Choroid plexus epithelial cell (primary cell): ENCODE results near the gene SETBP1.

Experiments
- DNase-seq: peaks from one replicate; pipeline ENCODE4 v3.0.0-alpha.2; 2010; ENCODE audit warnings: low read depth
- H3K4me3 ChIP-seq: 2 replicates; pipeline ENCODE4 v1.5.1; 2011; ENCODE audit warnings: low read depth, mild to moderate bottlenecking, control low read depth, low read length, moderate library complexity
- CTCF ChIP-seq: conservative IDR thresholded peaks from 2 replicates; pipeline ENCODE4 v1.5.1; 2011; ENCODE audit warnings: low read depth, mild to moderate bottlenecking, control low read depth, inconsistent platforms, low read length, moderate library complexity

SETBP1 gene

DNA sequence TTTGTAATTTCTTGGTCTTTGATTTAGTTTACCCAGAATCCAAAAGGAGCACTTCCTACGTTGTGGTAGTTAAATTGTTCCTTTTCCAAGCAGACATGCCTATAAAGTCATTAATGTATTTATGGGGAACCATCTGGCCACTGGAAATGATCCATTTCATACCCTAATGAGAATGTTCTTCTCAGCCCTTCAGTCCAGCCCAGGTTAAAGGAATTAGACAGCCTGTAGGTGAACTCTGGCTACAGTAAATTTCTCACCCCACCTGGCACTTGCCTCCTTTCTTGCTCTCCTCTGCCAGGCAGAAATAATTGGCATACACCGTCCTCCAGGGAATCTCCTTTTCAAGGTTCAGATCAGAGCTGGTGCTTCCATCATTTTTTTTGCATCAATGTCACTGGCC lies 121.1 kb downstream of the SETBP1 start:
- H3K4me3 ChIP-seq: no peak overlapping the region
- DNase-seq: no peak
- TF ChIP-seq CTCF: no peak

DNA sequence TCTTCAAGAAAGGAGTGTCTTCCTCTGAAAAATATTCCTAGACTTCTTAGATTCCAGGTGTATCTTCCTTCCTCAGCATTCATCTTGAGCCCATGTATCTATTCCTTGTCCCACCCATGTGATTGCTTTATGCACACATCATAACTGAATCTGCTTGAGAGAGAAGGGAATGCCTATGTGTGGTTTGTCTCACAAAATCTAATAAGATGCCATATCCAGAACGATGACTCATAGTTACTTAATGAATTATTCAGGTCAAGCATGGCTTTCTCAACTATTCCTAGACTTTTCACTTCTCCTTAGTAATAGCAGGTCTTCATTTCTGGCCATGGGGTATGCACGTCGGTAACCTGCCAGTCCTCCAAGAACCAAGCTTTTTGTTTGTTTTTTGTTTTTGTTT lies 121.8 kb downstream of the SETBP1 start:
- DNase-seq: peak; percentile 52
- no peak for TF ChIP-seq CTCF
- no peak overlapping the region for H3K4me3 ChIP-seq

DNA sequence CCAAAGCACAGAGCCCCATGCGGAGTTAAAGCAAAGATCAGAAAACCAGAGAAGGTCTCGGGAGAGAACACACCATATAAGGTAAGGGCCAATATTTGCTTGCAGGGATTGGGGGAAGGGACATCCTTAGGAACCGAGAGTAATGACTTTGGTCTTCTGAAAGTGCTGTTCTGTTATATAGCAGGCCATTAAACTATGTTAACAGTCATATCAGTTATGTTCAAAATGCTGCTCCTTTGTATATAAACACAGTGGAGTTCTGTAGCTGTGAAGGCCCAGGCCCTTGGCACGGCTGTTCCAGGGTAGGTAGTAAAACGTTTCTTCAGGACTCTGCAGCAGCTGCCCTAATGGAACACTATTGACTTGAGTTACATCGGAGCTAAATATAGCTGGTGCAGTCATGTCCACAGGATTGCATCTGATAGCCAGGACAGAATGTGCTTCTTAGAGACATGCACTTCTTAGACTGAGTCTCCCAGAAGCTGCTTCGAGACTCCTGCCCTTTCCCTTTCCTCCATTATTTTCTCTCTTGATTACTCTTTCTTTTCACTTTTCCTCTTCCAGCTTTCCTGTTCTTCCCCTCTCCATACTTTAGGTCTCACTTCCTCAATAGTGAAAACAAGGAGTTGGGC lies 122.4 kb downstream of the SETBP1 start:
- no peak for TF ChIP-seq CTCF
- H3K4me3 ChIP-seq: no peak overlapping the region
- peak; percentile 90 for DNase-seq

GRCh38 chr18:44804033-44804432 lies 123.3 kb downstream of the SETBP1 start:
- no peak overlapping the region for H3K4me3 ChIP-seq
- peak; percentile 28 for DNase-seq
- no peak for TF ChIP-seq CTCF

DNA sequence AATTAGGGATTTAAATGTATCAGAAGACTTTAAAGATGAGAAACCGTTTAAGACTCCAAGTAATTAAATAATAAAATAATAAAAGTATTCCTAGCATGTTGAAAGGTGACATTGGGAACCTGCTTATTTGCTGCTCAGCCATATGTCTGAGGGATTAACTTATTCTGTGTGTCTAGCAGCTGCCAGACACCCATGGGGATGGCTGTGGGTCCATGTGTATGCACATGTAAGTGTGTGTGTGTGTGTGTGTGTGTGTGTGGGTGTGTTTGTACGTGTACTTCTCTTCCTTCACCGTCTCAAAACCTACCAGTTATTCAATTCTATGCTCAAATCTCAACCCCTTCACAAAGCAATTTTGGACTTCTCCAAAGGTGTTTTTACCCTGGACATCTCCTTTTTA lies 124.5 kb downstream of the SETBP1 start:
- no peak for TF ChIP-seq CTCF
- DNase-seq: no peak
- H3K4me3 ChIP-seq: no peak overlapping the region

DNA sequence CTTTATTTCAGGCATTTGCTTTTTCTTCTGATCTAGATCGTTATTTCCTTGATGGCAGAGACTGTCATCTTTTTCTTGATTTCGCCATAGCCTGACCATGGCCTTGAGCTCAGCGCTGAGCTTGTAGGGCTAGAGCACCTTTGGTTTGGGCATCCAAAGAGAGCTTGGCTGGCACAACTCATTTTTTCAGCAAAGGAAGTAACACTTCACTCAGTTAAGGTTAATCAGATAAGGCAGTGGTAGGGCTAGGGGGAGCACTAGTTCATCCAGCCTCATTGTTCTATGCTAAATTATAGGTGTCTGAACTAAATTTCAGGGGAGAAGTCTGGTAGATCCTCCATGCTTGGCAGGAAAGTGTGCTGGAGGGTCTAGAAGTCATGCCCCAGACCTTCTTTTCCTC lies 125.0 kb downstream of the SETBP1 start:
- DNase-seq: no peak
- H3K4me3 ChIP-seq: no peak overlapping the region
- TF ChIP-seq CTCF: no peak

DNA sequence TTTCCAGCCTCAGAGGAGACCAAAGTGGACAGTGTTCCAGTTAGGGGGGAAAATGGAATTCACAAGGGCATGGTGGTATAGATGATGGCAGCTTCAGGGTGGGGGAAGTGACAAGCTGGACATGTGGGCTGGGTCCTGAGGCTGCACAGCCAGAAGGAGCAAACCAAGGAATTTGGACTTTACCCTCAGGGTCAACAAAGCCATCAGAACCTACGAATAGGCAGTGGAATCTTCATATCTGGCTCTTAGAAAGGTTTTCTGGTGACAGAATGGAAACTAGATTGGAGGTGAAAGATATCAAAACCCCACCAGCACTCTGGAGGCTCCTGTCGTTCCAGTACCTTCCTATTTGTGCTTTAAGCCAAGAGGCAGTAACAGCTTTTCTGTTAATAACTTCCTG lies 127.1 kb downstream of the SETBP1 start:
- no peak for TF ChIP-seq CTCF
- H3K4me3 ChIP-seq: no peak overlapping the region
- DNase-seq: no peak
